NCI-H2196 (cell line): Measurements from ENCODE around the gene NSG1.
A peak's percentile ranks its signal among the peaks of the same experiment; 100 is the strongest.

ENCODE experiments used
- DNase-seq: peaks from one replicate; lab custom pipeline; 2025; ENCODE audit not compliant: unreplicated experiment; lab: John Stamatoyannopoulos, UW

NSG1 gene

DNA sequence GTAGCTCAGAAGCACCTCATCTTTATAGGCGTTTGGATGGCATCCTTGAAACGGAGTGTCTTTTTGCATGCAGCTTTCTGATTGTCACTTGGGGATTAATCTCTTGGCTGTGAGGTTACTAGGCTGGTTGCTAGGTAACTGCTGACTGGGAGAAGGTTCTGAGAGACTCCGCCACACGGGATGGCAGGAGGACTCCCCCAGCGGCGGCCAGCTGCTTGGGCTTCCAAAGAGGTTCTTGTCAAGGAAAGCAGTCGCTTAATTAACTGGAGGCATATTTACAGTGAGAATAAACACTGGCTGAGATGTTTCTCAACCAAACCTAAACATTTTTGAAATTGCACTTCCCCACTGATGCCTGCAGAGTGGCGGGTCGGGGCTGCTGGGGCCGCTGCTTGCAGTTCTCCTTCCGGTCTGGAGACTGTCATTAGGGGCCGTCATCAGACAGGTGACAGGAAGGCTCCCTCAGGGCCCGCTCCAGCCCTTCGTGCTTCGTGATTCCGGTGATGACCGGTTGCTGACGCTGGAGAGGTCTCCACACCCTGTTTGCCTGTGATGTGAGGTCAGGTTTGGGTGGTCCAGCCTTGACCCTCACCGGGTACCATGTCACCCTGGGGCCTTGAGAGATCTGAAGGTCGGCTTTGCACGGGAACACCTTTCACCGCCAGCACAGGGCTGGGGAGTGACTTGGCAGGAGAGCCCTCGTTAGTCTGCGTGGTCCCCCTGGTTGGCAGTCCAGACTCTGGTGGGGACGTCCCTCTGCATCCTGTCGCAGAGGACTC, 9.1 kb downstream of the NSG1 start:
- peak; percentile 56 for DNase-seq

- no peak for DNase-seq
Measured at GRCh38 chr4:4396628-4397440, 9.9 kb downstream of the NSG1 start.

- no peak for DNase-seq
Measured at GRCh38 chr4:4397441-4397819, 10.5 kb downstream of the NSG1 start.

- DNase-seq = no peak
Measured at GRCh38 chr4:4398430-4398829, 11.5 kb downstream of the NSG1 start.

DNA sequence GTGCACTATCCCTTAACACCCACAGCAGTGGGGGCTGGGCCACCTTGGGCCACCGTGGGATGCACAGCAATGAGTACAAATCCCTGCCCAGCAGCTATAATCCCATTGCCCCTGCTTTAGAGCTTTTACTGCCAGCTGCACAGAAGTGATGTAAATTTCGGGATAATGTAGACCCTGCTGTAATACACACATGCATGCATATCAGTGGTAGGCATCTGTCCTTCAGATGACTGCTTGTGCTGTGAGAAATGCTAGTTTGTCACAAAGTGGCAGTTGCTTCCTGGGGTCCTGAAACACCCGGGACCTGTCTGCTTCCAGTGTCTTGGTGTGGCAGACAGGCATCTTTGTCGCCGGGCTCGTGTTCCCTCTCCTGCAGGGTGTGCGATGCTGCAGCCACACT, 14.1 kb downstream of the NSG1 start:
- DNase-seq = no peak

DNA sequence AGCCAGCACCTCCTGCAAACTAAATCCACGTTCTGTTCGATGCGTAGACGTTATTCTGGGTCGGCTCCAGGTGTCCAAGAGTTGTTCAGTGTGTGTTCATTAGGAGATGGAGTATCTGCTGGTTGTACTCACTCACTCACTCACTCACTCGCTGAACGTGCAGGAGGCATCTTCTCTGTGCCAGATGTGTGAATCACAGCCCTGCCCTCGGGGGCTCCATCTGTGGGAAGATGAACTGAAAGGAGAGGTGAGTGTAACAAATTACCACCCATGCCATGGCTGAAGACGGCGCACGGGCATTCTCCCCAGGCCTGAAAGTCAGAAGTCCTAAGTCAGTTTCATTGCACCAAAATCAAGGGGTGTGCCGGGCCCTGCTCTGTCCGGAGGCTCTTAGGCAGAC, 16.1 kb downstream of the NSG1 start:
- DNase-seq = no peak

- DNase-seq = no peak
Measured at GRCh38 chr4:4405358-4405962, 18.6 kb downstream of the NSG1 start.

DNA sequence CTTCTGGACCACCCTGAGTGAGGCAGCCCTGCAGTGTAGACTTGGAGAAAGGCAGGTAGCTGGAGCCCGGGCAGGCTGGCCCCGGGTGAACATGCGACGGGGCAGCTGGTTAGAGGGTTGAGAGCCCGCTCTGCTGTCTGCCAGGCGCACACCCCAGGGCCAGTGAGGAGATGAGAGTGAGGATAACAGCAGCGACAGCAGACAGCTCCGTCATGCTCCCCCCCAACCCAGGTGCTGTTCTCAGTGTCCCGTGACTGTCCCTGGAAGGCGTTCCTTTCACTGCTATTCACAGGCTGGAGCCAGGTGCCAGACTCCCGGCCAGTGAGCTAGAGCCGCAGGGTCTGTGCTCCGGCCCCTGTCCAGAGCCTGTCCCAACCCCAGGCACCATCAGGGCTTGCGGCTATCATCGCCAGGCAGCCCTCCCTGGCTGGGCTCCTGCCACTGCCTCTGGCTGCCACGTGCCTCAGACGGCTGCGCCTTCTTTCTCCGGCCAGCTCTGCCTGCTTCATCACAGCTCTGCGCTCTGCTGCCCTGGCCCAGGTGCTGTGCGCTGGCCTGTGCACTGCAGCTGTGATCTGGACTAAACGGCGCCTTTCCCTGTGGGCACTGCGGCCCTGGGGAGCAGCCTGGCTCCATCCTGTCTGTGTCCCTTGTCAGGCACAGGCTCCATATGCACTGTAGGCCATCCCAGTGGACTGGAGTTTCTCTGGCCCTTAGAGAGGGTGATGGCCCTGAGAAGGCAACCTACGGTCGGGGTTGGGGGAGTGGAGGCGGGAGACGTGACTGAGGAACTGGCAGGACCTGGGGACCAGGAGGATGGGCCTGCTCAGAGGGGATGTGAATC, 19.8 kb downstream of the NSG1 start:
- DNase-seq = no peak

GRCh38 chr4:4407299-4408131, 20.6 kb downstream of the NSG1 start:
- no peak for DNase-seq

DNA sequence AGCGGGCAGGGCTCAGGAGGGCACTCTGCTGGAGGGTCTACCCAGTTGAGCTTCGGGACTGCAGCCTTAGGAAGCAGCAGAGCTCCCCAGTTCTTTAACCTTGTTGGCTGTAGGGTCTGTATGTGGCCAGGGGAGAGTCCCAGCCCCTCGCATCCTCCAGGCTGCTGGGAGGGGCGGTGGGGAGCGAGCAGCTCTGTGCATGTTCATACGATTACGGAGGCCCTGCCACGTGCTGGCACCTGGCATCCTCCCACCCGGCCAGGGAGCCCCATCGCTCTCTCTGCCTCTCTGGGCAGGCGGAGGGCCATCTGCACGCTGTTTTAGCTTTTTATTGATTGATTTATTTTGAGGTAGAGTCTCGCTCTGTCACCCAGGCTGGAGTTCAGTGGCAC, 21.2 kb downstream of the NSG1 start:
- DNase-seq = no peak

GRCh38 chr4:4408576-4409335, 21.9 kb downstream of the NSG1 start:
- DNase-seq = no peak

GRCh38 chr4:4409416-4410115, 22.7 kb downstream of the NSG1 start:
- no peak for DNase-seq

DNA sequence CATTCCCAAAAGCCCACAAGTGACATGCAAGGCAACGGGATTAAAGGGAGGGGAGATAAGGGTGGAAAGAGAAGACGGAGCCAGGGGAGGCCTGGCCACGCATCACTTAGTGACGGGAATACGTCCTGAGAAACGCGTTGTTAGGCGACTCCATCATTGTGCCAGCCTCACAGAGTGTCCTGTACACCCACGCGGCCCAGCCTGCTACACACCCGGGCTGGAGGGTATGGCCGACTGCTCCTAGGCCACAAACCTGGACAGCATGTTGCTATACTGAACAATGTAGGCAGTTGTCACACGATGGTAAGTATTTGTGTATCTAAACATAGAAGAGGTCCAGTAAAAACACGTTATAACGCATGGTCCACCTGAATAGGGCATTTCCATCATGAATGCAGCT, 23.4 kb downstream of the NSG1 start:
- no peak for DNase-seq

DNA sequence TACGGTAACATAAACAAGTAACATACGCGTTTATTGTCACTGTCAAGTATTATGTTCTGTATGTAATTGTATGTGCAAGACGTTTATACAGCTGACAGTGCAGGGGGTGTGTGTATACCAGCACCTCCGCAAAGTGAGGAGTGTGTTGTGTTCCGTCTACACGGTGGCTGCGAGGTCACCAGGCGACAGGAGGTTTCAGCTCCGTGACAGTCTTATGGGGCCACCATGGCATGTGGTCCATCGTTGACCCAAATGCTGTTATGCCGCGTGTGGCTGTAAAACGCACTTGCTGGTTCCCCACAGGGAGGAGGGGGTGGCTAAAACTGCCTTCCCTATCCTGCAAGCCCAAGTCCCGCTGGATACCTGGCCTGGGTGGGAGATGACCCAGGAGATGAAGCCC, 25.0 kb downstream of the NSG1 start:
- no peak for DNase-seq

DNA sequence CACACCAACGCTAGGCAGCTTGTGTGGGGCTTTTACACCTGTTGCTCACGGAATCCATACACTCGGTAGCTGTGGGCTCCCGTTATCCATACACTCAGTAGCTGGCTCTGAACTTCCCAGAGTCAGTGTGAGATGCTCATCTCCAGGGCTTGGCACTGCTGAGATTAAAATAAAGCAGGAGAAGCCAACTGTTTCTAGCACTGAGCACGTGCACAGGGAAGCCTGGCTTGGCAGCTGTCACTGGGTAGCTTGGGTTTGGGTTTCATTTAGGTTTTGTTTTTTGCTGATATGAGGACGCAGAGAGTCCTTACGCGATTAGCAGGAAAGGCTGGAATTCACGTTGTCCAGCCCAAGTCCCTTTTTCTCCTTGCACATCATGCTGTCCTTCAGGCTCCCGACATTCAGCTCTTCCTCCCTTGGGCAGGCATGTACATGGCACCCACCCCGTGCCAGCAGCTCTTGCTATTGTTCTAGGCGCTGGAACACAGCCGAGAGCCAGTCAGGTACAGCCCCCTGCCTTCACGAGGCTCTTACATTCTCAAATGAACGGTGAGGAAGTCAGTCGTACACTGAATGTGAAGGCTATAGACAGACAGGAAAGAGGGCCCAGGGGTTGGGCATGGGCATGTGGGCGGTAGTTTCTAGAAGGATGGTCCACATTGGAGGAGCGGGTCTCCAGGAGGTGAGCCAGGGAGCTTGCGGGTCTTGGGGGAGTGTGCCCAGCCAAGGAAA, 25.9 kb downstream of the NSG1 start:
- DNase-seq = no peak

GRCh38 chr4:4413373-4413725, 26.4 kb downstream of the NSG1 start:
- no peak for DNase-seq

DNA sequence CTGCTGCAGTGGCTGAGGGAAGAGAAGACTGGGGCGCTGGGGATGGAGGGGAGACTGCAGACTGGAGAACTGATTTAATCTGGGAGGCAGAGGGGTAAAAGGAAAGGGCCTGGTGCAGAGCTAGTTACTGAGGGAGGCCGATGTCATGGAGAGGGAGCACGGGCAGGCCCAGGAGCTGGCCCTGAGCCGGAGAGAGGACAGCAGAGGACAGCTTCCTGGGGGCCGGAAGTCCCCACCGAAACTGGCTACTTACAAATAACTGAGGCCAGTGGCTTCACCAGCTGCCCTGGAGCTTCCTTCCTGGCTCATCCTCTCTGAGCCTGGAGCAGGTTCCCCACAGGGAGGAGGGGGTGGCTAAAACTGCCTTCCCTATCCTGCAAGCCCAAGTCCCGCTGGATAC, 26.9 kb downstream of the NSG1 start:
- DNase-seq = no peak

DNA sequence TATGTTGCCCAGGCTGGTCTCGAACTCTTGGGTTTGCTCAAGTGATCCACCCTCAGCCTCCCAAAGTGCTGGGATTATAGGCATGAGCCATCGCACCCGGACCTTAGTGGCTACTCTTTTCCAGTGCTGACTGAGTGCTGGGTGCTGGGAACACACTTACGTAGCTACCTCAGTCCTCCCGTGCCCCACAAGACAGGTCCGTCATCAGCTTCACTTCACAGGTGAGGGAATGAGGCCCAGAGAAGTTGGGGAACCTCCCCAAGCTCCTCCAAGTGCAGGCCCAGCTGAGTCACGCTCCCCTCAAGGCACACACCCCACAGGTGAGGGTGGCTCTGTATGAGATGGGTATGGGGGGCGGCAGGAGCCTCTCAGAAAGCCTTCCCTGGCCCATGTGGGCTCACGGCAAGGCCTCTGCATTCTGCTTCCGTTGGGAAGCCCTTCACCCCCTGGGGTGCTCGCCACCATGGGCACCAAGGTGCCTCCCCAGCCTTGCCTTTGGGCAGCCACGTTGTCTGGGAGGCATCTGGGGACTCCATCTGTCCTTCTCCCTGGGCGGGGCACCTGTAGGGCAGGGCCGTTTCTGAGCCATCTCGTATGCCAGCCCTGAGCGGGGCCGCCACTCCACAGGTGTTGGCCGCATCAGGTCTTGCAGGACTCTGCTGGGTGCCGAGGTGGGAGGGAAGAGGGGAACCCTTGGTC, 28.4 kb downstream of the NSG1 start:
- DNase-seq = no peak
